Spleen (tissue), 11 donors: Measurements from ENCODE around the gene SPATA6L. TPM values are rescaled to one million over a fixed set of nuclear protein-coding genes. Genes with fewer than 3 reads are reported as not detected.

Experiments
- DNase-seq: peaks from one replicate; pipeline ENCODE4 v3.0.0-alpha.2; 2020
- H3K27ac ChIP-seq, 8 donors: fragments of 200-600 bp; sonication (generic) in 7 of 8; 1 replicate in 4 of 8; 2 replicates in 4 of 8; pipeline versions ENCODE4 v1.5.0 to v1.8.0; 2016 to 2021; ENCODE audit warnings: inconsistent platforms in 4 of 8, mild to moderate bottlenecking in 4 of 8, moderate library complexity in 1 of 8
- H3K27me3 ChIP-seq, 7 donors: fragments of 200-600 bp; sonication (generic) in 6 of 7; replicated peaks in 1 of 7; 1 replicate in 4 of 7; 2 replicates in 3 of 7; pipeline versions ENCODE4 v1.5.0 to v1.8.0; 2016 to 2021; ENCODE audit warnings: inconsistent platforms in 3 of 7, mild to moderate bottlenecking in 1 of 7
- H3K36me3 ChIP-seq, 6 donors: fragments of 200-600 bp; sonication (generic) in 5 of 6; 1 replicate in 4 of 6; 2 replicates in 2 of 6; pipeline versions ENCODE4 v1.5.0 to v1.8.0; 2016 to 2021; ENCODE audit warnings: inconsistent platforms in 2 of 6
- H3K4me1 ChIP-seq, 6 donors: fragments of 200-600 bp; sonication (generic) in 5 of 6; 1 replicate in 3 of 6; 2 replicates in 3 of 6; pipeline versions ENCODE4 v1.5.0 to v1.8.0; 2016 to 2021; ENCODE audit warnings: inconsistent platforms in 3 of 6
- H3K4me3 ChIP-seq, 8 donors: fragments of 200-600 bp; sonication (generic) in 7 of 8; 1 replicate in 4 of 8; 2 replicates in 4 of 8; pipeline versions ENCODE4 v1.5.0 to v1.8.0; 2016 to 2021; ENCODE audit warnings: inconsistent platforms in 4 of 8, mild to moderate bottlenecking in 4 of 8, moderate library complexity in 2 of 8
- H3K9me3 ChIP-seq, 8 donors: fragments of 200-600 bp; sonication (generic) in 7 of 8; 1 replicate in 4 of 8; 2 replicates in 4 of 8; pipeline versions ENCODE4 v1.5.0 to v1.8.0; 2016 to 2021; ENCODE audit warnings: inconsistent platforms in 4 of 8
- CTCF ChIP-seq, 11 experiments: fragments of 200-600 bp in 7 of 11; fragments of 450-650 bp in 4 of 11; sonication (generic) in 4 of 11; IDR thresholded peaks in 8 of 11; conservative IDR thresholded peaks in 3 of 11; 1 replicate in 7 of 11; 2 replicates in 4 of 11; pipeline versions ENCODE4 v1.4.0 to v1.8.0; 2016 to 2021; ENCODE audit warnings: antibody characterized with exemption in 11 of 11, inconsistent platforms in 4 of 11, mild to moderate bottlenecking in 1 of 11
- POLR2A ChIP-seq, 3 donors: fragments of 450-650 bp; IDR thresholded peaks; one replicate each; pipeline ENCODE4 v1.5.1; 2017; ENCODE audit warnings: antibody characterized with exemption in 3 of 3, mild to moderate bottlenecking in 1 of 3
- POLR2AphosphoS5 ChIP-seq, 3 donors: sonication (generic); formaldehyde crosslinking; IDR thresholded peaks; one replicate each; pipeline ENCODE4 v1.5.1; 2017; ENCODE audit warnings: antibody characterized with exemption in 3 of 3
- WGBS, 5 donors: extraction: QIAGEN DNeasy Blood & Tissue Kit in 3 of 5; methylation state at CpG; one replicate each; pipeline versions ENCODE4 v1.1.5 to v1.1.7; 2013 to 2018; 5-methylcytosine and 5-hydroxymethylcytosine counted together
- intact Hi-C: fragments of 100-400 bp; cut with DNase I; formaldehyde crosslinking; loops from one replicate; pipeline ENCODE4 v1.15.0; 2023; ENCODE audit warnings: low total_unique reads
- polyA plus RNA-seq, 3 donors: library from polyadenylated mRNA; stranded (reverse); fragments of 200-250 nt; gene quantifications; one replicate each; pipeline ENCODE4 v1.2.1, GENCODE V29; 2013
- total RNA-seq, 7 donors: library from RNA; depleted of rRNA in 3 of 7; stranded (reverse); fragments of >200 nt in 3 of 7; fragmentation: NEBNext Ultra II Directional in 4 of 7; extraction: Animal tissue kit (Norgen Biotek cat#: 25700) in 4 of 7; gene quantifications; one replicate each; pipeline versions ENCODE4 v1.1.0 to v1.2.1, GENCODE V29; 2016 to 2021
- donor health status: healthy with polysubstance abuse.
- donor health status: DM: no; HTN: no; CAD: no; lungs with moderate emphysema.
- donor health status: DM: no; HTN: no; CAD: no.
- donor health status: Bipolar disorder and iron deficiency.
- donor health status: healthy.
- donor health status: DM: no; HTN: no; CAD: no.
- donor health status: DM: yes; HTN: yes; CAD: no.

SPATA6L gene
- total and polyA plus RNA-seq, 10 donors = 0.32 to 5.7 (median 1.1) TPM

DNA sequence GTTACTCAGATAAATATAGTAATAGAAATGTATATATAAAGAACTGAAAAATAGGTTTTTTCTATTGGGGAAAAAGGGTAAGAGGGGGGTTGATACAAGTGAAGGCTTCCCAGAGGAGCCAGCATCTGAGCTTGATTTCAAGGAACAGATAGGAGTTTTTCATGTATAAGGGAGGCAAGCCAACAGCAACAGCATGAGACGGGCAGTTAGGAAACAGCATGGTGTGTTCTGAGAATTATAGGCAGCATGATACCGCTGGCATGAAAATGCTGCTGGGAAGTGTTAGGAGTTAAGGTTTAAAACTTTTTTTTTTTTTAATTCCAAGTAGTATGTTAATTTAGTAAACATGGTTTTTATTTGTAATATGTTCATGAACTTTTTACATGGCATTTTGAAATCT is 22.7 kb upstream of the SPATA6L start:
- H3K4me1 ChIP-seq = peaks cover 0 to 31% (median 4%) of the 10 kb centered on the region in 6 donors
- H3K36me3 ChIP-seq = peaks cover 2 to 92% (median 31%) of the 10 kb centered on the region in 6 donors
- 45 to 97% (median 86%) methylated on average over 2 of the region's 2 CpGs for WGBS, 5 donors
- intact Hi-C loops = no loop called here
- no peak overlapping the region for H3K4me3 ChIP-seq
- no peak for DNase-seq
- no peaks in the 10 kb centered on the region for H3K27me3 ChIP-seq
- H3K27ac ChIP-seq = no peak overlapping the region
- TF ChIP-seq CTCF (IDR thresholded peaks at IDR 0.05 in 8 of 11, conservative IDR thresholded peaks at IDR 0.05 in 3 of 11) = no peak
- no peak for TF ChIP-seq POLR2AphosphoS5 (IDR thresholded peaks at IDR 0.05)
- TF ChIP-seq POLR2A (IDR thresholded peaks at IDR 0.05) = no peak
- no peaks in the 10 kb centered on the region for H3K9me3 ChIP-seq

DNA sequence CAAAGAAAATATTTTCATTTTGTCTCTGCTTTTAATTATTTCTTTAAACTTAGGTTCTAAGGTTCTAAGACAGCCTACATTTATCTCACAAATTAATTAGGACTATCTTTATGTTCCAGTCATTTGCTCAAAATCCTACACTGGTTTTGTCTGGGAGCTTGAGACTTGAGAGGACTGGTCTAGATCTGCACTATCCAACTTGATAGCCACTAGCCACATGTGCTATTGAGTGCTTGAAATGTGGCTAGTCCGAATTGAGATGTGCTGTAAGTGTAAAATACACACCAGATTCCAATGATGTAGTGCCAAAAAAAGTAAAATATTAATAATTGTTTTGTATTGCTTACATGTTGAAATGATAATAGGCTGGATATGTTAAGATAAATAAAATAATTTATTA is 20.3 kb upstream of the SPATA6L start:
- no peak overlapping the region for H3K4me3 ChIP-seq
- no peak overlapping the region for H3K27ac ChIP-seq
- H3K4me1 ChIP-seq = peaks cover 0 to 49% (median 10%) of the 10 kb centered on the region in 6 donors
- TF ChIP-seq POLR2AphosphoS5 (IDR thresholded peaks at IDR 0.05) (no peak), CTCF (IDR thresholded peaks at IDR 0.05 in 8 of 11, conservative IDR thresholded peaks at IDR 0.05 in 3 of 11) (no peak), POLR2A (IDR thresholded peaks at IDR 0.05) (no peak)
- peaks cover 2 to 70% (median 30%) of the 10 kb centered on the region in 6 donors for H3K36me3 ChIP-seq
- intact Hi-C loops = no loop called here
- 86 to 98% (median 95%) methylated on average over 1 of the region's 1 CpG for WGBS, 5 donors
- no peaks in the 10 kb centered on the region for H3K27me3 ChIP-seq
- no peaks in the 10 kb centered on the region for H3K9me3 ChIP-seq
- no peak for DNase-seq

DNA sequence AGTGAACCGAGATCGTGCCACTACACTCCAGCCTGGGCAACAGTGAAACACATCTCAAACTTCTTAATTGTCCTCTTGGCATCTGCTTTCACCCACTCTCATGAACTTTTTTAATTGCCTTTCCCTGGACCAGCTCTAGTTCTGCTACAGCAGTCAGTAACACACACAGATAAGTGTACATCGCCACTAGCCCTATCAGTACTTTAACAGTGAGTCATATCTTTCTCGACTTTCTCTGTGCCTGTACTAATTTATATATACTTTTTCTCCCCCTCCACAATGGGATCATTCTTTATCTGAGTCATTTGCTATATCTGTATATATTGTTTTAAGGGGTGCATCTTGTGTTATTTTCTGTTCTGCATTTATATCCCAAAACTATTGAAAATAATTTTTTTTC is 19.8 kb upstream of the SPATA6L start:
- no peak for DNase-seq
- Histone ChIP-seq H3K4me1 (peaks cover 0 to 53% (median 13%) of the 10 kb centered on the region in 6 donors), H3K36me3 (peaks cover 2 to 65% (median 26%) of the 10 kb centered on the region in 6 donors), H3K27me3 (no peaks in the 10 kb centered on the region), H3K9me3 (no peaks in the 10 kb centered on the region), H3K4me3 (no peak overlapping the region), H3K27ac (no peak overlapping the region)
- WGBS, 5 donors = 82 to 90% (median 89%) methylated on average over 4 of the region's 4 CpGs
- TF ChIP-seq POLR2A (IDR thresholded peaks at IDR 0.05) = no peak
- intact Hi-C loops = no loop called here

GRCh38 chr9:4684820-4685219 is 18.5 kb upstream of the SPATA6L start:
- Histone ChIP-seq H3K27ac (no peak overlapping the region), H3K9me3 (no peaks in the 10 kb centered on the region), H3K27me3 (no peaks in the 10 kb centered on the region), H3K4me3 (no peak overlapping the region), H3K36me3 (peaks cover 2 to 52% (median 20%) of the 10 kb centered on the region in 6 donors), H3K4me1 (peaks cover 6 to 64% (median 24%) of the 10 kb centered on the region in 6 donors)
- TF ChIP-seq CTCF (IDR thresholded peaks at IDR 0.05 in 8 of 11, conservative IDR thresholded peaks at IDR 0.05 in 3 of 11) (no peak), POLR2AphosphoS5 (IDR thresholded peaks at IDR 0.05) (no peak), POLR2A (IDR thresholded peaks at IDR 0.05) (no peak)
- DNase-seq = no peak
- intact Hi-C loops = loop anchor here (5.0 kb wide), 1 partner anchor 47 kb away; no protein-coding TSS in a partner anchor
- WGBS, 5 donors = 92 to 98% (median 93%) methylated on average over 4 of the region's 4 CpGs
